IPS DF 4.7 (cell line): Measurements from ENCODE around the gene PHKG1.
"Not testable (repeated sequence)": the region's sequence is repeated elsewhere in the genome, so short reads cannot be mapped to it uniquely, and the experiment has no call there.

Experiments
- DNase-seq: peaks from one replicate; pipeline ENCODE4 v3.0.0-alpha.2; 2013; ENCODE audit warnings: low spot score; ENCODE audit errors: extremely low read depth

PHKG1 gene

DNA sequence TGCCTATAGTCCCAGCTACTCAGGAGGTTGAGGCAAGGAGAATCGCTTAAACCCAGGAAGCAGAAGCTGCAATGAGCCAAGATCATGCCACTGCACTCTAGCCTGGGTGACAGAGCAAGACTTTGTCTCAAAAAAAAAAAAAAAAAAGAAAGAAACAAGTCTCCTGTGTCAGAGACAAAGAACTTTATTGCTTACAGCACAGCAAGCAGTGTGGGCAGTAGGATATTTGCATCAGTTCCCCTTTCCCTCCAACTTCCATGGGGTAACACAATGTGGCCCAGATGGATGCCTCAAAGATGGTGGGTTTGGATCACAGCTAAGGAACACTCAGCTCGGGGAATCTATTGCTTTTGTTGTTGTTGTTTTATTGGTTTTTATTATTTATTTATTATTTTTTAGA, 47.0 kb downstream of the PHKG1 start:
- not testable (repeated sequence) for DNase-seq

GRCh38 chr7:56040730-56041129, 52.0 kb downstream of the PHKG1 start:
- no peak for DNase-seq

DNA sequence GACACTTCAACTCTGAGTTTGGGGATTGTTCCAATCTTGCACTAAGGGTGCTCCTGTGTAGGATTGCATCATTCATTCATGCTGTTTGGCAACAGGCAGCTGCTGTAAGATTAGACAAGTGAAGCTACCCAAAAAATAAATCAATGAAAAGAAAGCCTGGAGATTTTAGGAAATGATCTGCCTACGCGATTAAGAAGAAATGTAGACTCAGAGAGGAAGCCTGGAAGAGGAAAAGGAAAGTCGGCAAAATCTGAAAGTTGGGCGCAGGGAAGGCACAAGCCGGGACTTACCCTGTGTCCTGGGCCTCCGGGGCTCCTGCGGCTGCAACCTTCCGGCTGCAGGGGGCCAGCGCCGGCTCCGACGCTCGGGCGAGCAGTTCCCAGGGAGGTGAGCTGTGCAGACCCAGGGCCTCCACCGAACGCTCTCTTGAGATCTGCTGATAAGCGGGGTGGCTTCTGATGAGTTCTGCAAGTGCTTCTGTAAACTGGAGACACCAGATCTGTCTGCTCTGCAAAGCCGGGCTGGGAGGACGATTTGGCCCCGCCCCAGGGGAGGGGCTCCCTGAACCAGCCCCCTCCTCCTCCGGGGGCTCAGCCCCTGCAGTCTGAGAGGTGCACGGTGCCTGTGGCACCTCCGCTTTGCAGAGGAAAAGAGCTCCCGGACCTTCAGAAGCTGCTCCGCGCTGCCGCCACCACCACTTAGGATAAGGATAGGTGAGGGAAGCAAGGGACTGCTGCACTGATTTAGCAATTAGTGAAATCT, 58.9 kb downstream of the PHKG1 start:
- DNase-seq = peak; percentile 72

- not testable (repeated sequence) for DNase-seq
These were observed 60.2 kb downstream of the PHKG1 start for GRCh38 chr7:56032578-56032977.

DNA sequence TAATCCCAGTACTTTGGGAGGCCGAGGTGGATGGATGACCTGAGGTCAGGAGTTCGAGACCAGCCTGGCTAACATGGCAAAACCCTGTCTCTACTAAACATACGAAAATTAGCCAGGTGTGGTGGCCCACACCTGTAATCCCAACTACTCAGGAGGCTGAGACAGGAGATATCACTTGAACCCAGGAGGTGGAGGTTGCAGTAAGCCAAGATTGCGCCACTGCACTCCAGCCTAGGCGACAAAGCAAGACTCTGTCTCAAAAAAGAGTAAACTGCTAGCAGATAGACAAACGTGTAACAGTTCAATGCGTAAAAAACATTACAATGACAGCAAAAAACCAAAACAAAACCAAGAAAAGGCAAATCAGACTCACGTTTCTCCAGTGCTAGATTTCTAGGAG, 61.2 kb downstream of the PHKG1 start:
- DNase-seq = not testable (repeated sequence)

DNA sequence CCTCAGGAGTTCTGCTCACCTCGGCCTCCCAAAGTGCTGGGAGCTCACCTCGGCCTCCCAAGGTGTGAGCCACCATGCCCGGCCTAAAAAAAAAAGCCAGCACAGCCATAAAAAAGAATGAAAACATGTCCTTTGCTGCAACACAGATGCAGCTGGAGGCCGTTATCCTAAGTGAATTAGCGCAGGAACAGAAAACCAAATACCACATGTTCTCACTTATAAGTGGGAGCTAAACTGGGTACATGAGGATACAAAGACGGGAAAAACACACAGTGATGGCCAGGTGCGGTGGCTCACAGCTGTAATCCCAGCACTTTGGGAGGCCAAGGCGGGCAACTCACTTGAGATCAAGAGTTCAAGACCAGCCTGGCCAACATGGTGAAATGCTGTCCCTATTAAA, 62.4 kb downstream of the PHKG1 start:
- DNase-seq = no peak
